ENCODE measurements around the gene CELF1. TPM values are rescaled to one million over a fixed set of nuclear protein-coding genes. Genes with fewer than 3 reads are reported as not detected.

CELF1 gene
- total and polyA plus RNA-seq, 2 experiments from 2014 or later = 124 to 233 TPM

- no peak for TF ChIP-seq REST (IDR thresholded peaks at IDR 0.05; ENCODE audit: unreplicated experiment)
- TF ChIP-seq NANOG (IDR thresholded peaks at IDR 0.05; ENCODE audit: borderline replicate concordance) = no peak
- TF ChIP-seq ETS1 (IDR thresholded peaks at IDR 0.05) = no peak
- TF ChIP-seq CTCF (conservative IDR thresholded peaks at IDR 0.05; ENCODE audit: low read depth in 2 of 2) = no peak
Observed at GRCh38 chr11:47496808-47497207, 56.1 kb downstream of the CELF1 start (continued).

- Histone ChIP-seq H3K27me3 (ENCODE audit: insufficient read depth) (no peaks in the 10 kb centered on the region), H3K4me1 (ENCODE audit: insufficient read depth) (peaks cover 21% of the 10 kb centered on the region), H4K20me1 (replicated peaks; ENCODE audit: insufficient read depth) (peaks cover 55% of the 10 kb centered on the region), H3F3A (replicated peaks; ENCODE audit: low read depth) (no peaks in the 10 kb centered on the region), H3K4me3 (no peak overlapping the region), H3K9me2 (ENCODE audit: insufficient read depth) (no peaks in the 10 kb centered on the region), H3K36me3 (ENCODE audit: insufficient read depth) (no peaks in the 10 kb centered on the region), H3K4me2 (peak overlapping the region; percentile 27; the same call in 1 of the 2 replicates), H3K27ac (ENCODE audit: low read depth) (peak overlapping the region; percentile 42; the same call in 1 of the 2 replicates), H2AFZ (no peak overlapping the region), H3K79me2 (replicated peaks; ENCODE audit: insufficient read depth) (peaks cover 100% of the 10 kb centered on the region)
- DNase-seq (ENCODE audit: low spot score) (no peak), ATAC-seq (no peak)
- Mint-ChIP-seq H3K4me1 (peaks cover 23% of the 10 kb centered on the region), H3K27ac (no peak overlapping the region), H3K4me3 (no peak overlapping the region), H3K36me3 (ENCODE audit: low read depth) (peaks cover 14% of the 10 kb centered on the region; the same call in 2 of the 3 replicates), H3K27me3 (ENCODE audit: insufficient read depth, low read depth, poor library complexity) (no peaks in the 10 kb centered on the region), H3K9me3 (no peaks in the 10 kb centered on the region)
- no peak for TF ChIP-seq ZNF462 (CRISPR knock-in tag; IDR thresholded peaks at IDR 0.05)
- TF ChIP-seq EZH2phosphoT487 (IDR thresholded peaks at IDR 0.05; ENCODE audit: unreplicated experiment) = no peak
- TF ChIP-seq NANOG (IDR thresholded peaks at IDR 0.05; ENCODE audit: borderline replicate concordance) = no peak
- TF ChIP-seq CTCF (conservative IDR thresholded peaks at IDR 0.05; ENCODE audit: low read depth in 2 of 2) = no peak
- TF ChIP-seq EZH2 (IDR thresholded peaks at IDR 0.05; ENCODE audit: low read depth, unreplicated experiment) = no peak
- TF ChIP-seq ZNF331 (CRISPR knock-in tag; IDR thresholded peaks at IDR 0.05; ENCODE audit: low read depth) = no peak
Observed at GRCh38 chr11:47495856-47496217, 57.1 kb downstream of the CELF1 start.

Measured in GM23338 (cell line).